HG03575 (cell line): ENCODE measurements around the gene ASIC1.

Experiments
- ATAC-seq: cut with Tn5 transposase; IDR thresholded peaks from one replicate; pipeline ENCODE4 v1.9.1; 2021; ENCODE audit not compliant: unreplicated experiment, insufficient number of reproducible peaks, low FRiP score; ENCODE audit errors: extremely low read depth

Gene ASIC1

DNA sequence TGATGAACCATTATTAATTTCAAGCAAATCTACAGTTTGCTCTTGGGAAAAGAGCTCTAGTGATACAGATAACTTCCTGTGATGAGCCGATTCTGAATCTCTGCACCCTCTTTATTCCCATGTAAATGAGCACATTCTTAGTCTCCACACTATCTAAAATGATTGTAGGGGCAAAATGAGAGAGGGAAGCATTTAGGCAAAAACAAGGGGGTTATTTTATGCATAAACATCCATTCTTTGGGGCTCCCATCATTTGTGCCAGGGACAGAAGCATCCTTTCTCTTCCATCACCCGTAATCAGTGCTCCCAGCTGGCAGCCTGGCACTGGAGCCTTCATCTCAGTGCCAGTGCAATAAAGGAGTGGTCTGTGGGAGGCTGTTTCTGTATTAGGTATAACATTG, 44.7 kb downstream of the ASIC1 start:
- no peak for ATAC-seq

DNA sequence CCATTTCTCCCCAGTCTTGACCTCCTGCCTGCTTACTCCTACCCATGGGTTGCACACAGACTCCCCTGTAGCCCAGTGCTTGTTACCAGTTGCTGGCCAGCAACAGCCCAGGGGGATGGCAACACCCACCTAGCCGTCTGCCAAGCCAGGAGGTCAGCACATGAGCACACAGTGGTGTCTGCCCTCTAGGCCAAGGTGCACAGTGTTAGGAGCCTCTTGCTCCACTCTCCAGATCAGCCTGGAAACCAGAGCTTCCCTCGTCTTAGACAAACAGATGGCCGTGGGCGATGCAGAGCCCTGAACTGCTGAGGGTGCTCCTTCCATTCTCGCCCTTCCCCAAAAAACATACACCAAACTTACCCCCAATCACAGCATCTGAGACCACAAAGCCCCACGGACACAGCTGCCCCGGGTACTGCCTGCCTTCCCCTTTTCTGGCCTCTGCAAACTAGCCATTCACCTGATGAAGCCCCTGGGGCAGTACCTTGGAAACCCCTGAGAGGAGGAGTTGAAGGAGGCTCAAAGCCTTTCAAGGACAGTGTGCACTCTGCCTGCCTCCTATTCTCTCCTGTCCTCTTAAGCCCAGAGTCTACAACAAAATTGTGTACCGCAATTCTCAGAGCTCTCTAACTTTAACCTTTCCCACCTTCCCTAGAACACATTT, 45.4 kb downstream of the ASIC1 start:
- no peak for ATAC-seq

DNA sequence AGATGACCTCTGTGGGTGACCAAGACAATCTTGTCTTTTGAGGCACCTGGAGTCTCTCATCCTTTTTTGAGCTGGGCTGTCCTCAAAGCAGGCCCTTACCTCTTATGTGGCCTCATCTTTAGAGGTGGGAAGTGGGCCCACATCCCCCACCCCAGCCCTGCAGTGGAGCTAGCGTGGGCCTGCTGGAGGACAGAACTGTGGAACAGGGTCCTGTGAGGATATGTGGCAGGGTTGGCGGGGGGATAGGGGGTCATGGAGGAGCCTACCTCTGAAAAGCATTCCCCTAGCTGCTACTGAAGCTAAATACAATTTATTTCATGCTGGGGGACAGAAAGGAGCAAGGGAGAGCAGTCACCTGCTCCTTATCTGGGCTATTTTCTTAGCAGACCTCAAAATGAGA, 46.0 kb downstream of the ASIC1 start:
- ATAC-seq = no peak

DNA sequence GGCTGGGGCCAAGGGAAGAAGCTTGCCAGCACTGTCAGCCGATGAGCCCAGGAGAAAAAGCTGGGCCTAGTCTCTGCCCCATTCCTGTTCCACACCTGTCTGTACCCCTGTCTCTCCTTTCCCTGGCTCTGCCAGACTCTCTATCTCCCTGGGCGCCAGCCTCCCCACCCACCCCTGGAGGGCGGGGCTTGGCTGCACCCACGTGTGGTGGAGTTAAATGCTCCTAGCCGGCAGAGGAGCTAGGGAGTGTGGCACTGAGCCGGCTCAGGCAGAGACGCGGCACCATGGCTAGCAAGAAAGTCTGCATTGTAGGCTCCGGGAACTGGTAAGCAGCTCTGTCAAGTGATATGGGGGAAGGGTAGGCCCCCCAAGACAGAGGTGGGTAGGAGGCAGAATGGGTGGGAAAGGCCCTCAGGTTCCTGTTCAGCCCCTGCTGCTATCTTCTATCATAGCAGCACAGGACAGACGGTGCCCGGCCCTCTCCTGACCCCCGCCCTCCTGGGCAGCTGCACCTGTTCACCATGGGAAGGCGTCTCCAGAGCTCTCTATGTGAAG, 46.4 kb downstream of the ASIC1 start, which contains the start of gene GPD1:
Gene GPD1, plus strand, starts transcription at position 242 of the 555 bp plus-strand sequence. Its CDS starts 43 bp downstream, at position 285.
- no peak for ATAC-seq

DNA sequence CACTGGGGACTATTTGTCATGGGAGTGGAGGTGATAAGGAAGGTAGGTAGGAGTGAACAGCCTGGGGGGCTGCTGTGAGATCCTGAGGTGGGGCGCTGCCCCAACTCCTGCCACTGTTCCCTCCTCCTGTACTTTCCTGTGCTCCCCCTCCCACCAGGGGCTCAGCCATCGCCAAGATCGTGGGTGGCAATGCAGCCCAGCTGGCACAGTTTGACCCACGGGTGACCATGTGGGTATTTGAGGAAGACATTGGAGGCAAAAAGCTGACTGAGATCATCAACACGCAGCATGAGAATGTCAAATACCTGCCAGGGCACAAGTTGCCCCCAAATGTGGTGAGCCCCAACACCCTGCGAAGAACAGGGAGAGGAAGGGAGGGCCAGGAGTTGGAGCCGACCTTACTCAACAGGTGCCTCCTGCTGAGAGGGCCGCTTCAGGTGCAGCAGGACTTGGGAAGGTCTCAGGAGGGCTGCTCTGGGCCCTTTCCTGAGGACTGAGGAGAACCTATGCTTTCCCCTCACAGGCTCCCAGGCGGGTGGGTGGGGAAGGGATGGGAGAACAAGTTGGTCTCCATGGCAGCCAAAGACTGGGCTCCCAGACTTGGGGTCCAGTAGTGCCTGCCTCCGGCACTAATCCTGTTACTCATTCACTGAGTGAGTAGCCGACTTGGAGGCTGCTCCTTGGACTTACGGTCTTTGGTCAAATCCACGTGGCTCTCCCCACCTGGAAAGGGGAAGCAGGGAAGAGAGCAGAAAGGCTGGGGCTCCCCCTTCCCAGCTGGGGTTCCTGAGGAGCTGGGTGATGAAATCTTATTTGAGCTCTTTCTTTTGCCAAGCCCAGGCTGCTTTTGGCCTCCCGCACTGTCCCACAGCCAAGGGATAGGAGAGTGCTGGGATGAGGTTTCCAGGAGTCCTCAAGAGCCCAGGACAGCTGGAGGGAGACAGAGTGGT, 47.3 kb downstream of the ASIC1 start:
- no peak for ATAC-seq

DNA sequence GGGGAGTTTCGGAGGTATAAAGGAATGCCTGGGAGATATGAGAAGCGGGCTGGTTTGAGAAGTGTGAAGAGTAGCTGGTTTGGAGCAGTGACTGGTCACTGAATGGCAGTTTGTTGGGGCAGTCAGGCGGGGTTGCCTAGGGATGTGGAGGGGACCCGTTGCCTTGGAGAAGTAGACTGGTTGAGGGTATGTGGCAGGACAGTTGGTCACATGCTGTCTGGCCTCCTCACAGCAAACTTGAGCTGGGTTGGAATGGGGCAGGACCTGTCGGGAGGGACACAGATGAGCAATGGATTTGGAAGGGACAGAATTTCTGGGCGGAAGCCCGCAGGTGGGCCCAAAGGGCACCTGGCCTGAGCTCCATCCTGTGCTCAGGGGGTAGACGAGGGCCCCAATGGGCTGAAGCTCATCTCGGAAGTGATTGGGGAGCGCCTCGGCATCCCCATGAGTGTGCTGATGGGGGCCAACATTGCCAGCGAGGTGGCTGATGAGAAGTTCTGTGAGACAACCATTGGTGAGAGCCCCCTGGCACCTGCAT, 48.6 kb downstream of the ASIC1 start:
- no peak for ATAC-seq

DNA sequence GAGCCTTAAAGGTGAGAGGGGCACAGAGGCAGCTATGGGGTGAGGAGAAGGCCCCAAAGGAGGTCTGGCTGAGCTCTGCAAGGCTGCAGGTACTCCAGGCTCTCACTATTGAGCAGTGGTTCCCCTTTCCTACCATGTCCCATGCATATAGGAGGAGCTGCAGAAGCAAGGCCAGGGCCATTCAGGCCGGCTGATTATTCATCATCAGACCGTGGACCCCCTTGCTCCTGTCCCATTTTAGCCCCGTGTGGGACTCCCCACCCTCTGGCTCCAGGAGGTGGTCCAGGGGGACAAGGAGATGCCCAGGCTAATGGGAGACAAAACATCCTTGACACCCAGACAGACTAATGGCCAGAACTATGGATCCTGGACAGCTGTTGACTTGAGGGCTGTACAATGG, 49.5 kb downstream of the ASIC1 start:
- no peak for ATAC-seq

DNA sequence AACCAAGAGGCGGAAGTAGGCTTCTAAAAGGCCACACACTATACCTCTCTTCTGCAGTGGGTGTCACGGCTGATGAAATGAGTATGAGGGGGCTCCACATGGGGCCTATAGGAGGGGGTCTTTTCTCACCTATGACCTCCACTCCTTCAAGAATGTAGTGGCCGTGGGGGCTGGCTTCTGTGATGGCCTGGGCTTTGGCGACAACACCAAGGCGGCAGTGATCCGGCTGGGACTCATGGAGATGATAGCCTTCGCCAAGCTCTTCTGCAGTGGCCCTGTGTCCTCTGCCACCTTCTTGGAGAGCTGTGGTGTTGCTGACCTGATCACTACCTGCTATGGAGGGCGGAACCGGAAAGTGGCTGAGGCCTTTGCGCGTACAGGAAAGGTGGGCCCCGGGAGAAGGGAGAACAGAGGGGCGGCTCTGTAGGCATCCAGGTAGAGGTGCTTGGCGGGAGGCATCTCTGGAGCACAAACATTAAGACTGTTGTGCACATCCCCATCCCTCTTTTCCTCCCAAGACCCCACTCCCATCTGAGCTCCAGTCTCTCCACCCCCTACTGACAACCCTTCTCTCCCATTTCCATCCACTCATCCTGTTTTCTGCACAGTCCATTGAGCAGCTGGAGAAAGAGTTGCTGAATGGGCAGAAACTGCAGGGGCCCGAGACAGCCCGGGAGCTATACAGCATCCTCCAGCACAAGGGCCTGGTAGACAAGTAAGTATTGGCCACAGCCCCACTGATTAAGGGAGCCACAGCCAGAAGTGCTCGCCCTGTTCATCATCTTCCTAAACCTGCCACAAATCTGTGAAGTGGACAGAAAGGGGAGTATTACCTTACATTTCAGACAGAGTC, 50.2 kb downstream of the ASIC1 start:
- ATAC-seq = no peak

DNA sequence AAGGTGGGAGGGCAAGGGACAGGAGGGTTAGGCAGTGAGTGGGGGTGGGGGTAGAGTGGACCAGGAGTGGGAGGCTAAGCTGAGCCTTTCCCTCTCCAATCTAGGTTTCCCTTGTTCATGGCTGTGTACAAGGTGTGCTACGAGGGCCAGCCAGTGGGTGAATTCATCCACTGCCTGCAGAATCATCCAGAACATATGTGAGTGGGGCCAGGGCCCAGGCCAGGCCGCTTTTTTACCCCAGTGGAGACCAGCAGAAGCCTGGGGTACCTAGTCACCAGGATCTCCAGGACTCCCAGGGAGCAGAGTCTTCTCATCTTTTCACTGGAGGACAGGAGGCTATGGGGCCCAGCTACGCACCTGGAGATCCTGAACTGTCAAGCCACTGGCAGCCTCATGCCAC, 51.9 kb downstream of the ASIC1 start:
- no peak for ATAC-seq

DNA sequence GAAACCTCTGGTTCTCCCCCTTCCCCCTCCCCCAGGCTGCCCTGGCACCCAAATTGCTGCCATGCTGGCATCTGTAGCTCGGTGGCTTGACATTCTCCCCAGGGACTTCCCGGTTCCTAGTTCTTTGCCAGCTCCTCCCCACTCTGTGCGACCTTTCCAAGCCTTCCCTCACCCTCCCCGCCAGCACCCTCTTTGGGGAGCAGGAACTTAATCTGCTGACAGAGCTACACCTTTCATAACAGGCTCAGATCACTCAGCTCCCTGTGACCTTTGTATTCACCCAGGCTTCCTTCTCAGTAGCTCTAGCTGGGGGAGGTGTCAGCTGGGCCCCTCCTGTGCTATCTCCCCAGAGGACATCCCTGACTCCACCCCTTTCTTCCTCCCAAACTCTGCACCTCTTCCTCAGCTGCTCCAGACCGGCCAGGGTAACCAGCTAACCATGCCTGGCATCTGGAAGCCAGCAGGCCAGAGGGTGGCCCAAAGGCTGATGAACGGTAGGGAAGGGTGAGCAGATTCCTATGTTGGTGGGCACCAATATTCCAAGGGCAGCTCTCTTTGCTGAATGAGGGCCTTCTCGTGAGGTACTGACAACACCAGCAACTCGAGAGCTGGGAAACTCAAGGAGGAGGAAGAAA, 52.8 kb downstream of the ASIC1 start:
- ATAC-seq = no peak

DNA sequence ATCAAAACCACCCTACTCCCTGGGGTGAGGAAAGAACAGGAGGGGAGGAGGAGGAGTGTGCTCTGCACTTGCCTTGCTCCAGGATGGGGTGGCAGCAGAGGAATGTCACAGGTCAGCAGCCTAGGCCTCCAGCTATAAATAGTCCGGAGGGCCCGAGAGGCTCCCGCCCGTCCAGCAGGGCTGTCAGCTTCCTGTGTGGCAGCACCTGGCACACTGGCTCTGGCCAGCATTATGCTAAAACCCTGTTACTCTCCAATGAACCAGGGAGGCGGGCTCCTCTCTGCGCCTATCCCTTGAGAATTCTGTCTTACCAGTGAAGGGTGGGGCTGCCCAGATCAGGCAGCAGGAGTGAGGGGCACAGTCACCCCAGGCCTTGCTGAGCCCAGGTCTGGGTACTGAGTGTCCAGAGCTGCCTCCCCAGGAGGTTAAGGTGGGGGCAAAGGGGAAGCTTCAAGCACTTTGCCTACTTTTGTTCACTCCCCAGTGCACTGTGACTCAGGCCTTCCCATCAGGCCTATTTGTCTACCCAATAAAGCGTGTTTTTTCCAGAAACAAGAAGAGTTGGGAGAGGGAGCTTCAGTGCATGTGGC, 53.5 kb downstream of the ASIC1 start:
- no peak for ATAC-seq

DNA sequence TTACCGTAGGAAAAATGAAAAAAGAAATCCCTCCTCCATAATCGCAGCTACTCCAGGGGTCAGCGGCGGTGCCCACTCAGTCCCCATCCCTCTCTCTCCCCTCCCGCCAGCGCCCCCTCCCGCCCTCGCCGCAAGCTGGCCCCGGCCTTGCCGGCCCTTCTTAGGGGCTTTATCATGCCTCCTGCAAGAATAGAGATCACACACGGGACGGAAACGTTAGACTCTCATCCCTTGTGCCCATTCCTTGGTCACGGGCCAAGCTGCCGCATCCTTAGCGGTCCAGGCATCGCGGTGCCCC, 53.9 kb downstream of the ASIC1 start:
- ATAC-seq = no peak

DNA sequence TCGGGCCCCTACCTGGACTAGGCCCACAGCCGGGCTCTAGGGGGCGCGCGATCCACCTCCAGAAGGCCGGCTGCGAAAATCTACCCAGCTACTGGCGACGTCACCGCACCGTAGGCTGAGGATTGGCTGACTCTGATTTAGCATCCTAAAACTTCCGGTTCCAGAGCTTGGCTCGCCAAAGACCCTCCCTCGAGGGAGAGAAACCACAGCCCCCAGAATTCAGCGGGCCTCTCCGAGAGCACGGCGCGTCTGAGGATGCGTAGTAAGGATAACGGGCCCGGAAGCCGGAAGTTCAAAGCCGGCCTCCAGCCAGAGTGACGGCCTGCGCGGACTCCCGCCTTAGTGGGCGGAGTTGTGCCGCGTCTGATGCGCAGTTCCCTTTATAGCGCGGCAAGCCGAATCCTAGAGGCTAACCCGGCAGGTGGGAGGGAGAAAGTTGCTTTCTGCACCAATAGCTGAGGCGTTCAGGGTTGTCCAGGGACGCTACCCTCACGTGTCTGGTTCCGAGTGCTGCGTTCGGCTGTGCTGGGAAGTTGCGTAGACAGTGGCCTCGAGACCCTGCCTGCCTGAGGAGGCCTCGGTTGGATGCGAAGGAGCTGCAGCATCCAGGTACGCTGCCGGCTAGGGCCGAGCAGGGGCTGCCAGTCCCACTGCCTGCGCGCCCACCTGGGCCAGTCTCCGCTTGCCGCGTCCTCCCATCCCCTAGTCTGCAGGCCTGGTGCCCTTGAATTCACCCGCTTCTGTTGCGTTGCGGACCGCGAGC, 54.5 kb downstream of the ASIC1 start, which contains the start of gene COX14:
Gene COX14, plus strand, starts transcription at position 544 of the 763 bp plus-strand sequence. CDS start 7,808 bp downstream, outside the sequence.
- ATAC-seq = peak; percentile 63

DNA sequence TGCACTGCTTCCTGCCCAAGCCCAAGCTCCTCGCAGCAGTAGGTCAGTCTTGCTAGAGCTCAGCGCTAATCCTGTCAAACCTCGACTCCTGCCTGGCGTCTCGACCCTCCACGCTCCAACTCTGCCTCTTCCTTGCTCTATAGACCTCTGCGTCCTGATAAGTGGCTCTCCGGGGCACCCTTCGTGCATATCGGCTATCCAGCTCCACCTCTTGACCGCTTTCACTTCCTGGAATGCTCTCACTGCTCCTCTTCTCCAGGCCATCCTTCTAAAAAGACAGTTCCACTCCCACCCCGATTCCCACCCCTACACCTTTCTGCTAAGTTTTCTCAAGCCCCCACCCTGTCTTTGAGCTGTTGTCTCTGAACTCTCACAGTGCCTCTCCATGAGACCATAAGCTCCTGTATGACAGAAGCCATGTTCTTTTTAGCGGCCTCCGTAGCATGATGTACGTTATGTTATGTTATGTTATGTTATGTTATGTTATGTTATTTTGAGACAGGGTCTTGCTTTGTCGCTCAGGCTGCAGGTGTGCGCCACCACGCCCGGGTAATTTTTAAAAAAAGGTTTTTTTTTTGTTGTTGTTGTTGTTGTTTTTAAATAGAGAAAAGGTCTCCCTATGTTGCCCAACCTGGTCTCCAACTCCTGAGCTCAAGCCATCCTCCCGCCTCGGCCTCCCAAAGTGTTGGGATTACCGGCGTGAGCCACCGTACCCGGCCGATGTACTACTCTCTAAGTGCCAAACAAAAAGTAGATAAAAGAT, 55.2 kb downstream of the ASIC1 start:
- no peak for ATAC-seq

DNA sequence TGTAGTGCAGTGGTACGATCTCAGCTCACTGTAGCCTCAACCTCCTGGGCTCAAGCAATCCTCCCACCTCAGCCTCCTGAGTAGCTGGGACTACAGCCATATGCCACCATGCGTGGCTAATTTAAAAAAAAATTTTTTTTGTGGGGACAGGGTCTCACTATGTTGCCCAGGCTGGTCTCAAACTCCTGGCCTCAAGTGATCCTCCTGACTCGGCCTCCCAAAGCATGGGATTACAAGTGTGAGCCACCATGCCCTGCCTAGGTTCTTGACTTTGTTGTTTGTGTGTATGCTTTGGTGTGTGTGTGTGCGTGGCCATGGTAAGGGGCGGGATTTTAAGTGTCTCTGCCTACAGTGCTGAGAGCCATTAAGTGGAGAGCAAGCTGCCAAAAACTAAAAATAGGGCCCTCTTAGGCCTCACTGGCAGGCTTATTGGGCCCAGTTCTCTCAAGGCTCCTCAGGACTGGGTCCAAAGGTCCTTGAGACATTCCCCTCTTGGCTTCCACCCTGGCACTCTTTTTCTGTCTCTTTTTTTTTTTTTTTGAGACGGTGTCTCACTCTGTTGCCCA, 59.7 kb downstream of the ASIC1 start:
- ATAC-seq = no peak

DNA sequence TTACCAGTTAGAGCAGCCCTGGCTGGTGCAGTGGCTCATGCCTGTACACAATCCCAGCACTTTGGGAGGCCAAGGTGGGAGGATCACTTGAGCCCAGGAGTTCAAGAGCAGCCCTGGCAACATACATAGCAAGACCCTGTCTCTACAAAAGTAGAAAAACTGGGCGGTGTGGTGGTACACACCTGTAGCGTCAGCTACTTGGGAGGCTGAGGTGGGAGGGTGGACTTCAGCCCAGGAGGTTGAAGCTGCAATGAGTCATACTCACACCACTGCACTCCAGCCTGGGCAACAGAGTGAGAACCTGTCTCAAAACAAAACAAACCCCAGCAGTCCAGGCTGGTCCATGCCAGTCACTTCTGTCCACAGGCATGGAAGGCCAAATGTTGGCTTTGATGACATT, 62.0 kb downstream of the ASIC1 start:
- no peak for ATAC-seq
